Fibroblast of lung (primary cell): ENCODE data around the gene PODXL2.

ENCODE experiments used
- EZH2 ChIP-seq: IDR thresholded peaks from 2 replicates; pipeline ENCODE4 v1.5.1; 2012; ENCODE audit warnings: low read length, control low read depth, mild to moderate bottlenecking; ENCODE audit errors: missing control alignments
- TF ChIP-seq, protein P1 (sequence below), 2 donors: IDR thresholded peaks in 1 of 2; conservative IDR thresholded peaks in 1 of 2; 1 replicate in 1 of 2; 2 replicates in 1 of 2; pipeline ENCODE4 v1.5.1; 2011 to 2012; ENCODE audit warnings: low read length in 2 of 2, control low read depth in 1 of 2, inconsistent platforms in 1 of 2, low read depth in 1 of 2, mild to moderate bottlenecking in 1 of 2

DNA sequence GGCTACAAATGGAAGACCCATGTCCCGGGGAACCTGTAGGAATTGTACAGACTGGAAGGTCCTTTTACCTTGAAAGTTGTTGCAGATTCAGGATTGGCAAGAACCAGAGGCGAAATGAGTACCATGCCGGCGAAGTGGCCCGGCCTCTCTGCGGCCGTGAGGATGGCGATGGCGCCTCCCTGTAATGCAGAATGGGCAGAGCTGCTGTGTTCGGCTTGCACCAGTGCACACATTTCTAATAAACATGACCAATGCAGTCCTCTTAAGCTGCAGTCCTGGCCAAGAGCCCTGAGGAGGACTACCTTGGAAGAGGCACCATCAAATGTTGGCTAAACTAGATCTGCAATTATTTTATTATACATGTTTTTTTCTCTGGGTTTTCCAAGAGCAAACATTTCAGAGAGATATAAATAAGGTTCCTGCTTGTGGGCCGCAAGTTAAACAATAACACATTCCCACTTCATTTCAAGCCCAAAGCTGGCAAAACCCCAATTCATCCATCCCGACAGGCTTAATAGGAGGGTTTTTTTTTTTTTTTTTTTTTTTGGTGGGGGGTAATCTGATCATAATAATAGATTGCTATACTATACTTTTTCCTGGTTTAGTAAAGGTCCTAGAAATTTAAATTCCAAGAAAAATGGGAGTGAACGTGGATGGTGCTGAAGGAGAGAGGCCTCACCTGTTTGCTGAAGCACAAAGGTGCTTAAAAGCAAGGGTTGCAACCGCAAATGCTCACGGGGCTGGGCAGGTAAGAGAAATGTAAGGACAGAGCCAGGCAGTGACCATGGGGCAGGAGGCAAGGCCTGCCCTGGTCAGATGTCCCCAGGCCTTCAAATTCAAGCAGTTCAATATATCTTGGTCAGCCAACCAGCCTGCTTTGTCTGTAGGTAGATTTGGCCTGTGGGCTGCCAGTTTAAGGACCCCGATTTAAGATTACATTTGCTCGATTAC is 92.3 kb downstream of the PODXL2 start:
- TF ChIP-seq, protein P1, sequence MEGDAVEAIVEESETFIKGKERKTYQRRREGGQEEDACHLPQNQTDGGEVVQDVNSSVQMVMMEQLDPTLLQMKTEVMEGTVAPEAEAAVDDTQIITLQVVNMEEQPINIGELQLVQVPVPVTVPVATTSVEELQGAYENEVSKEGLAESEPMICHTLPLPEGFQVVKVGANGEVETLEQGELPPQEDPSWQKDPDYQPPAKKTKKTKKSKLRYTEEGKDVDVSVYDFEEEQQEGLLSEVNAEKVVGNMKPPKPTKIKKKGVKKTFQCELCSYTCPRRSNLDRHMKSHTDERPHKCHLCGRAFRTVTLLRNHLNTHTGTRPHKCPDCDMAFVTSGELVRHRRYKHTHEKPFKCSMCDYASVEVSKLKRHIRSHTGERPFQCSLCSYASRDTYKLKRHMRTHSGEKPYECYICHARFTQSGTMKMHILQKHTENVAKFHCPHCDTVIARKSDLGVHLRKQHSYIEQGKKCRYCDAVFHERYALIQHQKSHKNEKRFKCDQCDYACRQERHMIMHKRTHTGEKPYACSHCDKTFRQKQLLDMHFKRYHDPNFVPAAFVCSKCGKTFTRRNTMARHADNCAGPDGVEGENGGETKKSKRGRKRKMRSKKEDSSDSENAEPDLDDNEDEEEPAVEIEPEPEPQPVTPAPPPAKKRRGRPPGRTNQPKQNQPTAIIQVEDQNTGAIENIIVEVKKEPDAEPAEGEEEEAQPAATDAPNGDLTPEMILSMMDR (conservative IDR thresholded peaks at IDR 0.05 in 1 of 2, IDR thresholded peaks at IDR 0.05 in 1 of 2; ENCODE audit: low read depth in 1 of 2, low read length in 2 of 2) = no peak
- no peak for TF ChIP-seq EZH2
